Nephron progenitor cell (in vitro differentiated cells): Measurements from ENCODE around the gene RAP1GAP2.

Source experiments
- DNase-seq: peaks from one replicate; pipeline ENCODE4 v3.0.0; 2021
- H3K27ac Mint-ChIP-seq: 2 replicates; pipeline ENCODE4 v1.8.0; 2021; ENCODE audit warnings: mild to moderate bottlenecking, moderate library complexity, mixed read lengths
- H3K27me3 Mint-ChIP-seq: 2 replicates; pipeline ENCODE4 v1.8.0; 2021; ENCODE audit warnings: mild to moderate bottlenecking, low read depth, mixed read lengths; ENCODE audit not compliant: poor library complexity
- H3K36me3 Mint-ChIP-seq: 2 replicates; pipeline ENCODE4 v1.8.0; 2021; ENCODE audit warnings: low read depth, mixed read lengths
- H3K4me1 Mint-ChIP-seq: 2 replicates; pipeline ENCODE4 v1.8.0; 2021; ENCODE audit warnings: mixed read lengths
- H3K4me3 Mint-ChIP-seq: 2 replicates; pipeline ENCODE4 v1.8.0; 2021; ENCODE audit warnings: mild to moderate bottlenecking, moderate library complexity, mixed read lengths
- H3K9me3 Mint-ChIP-seq: 2 replicates; pipeline ENCODE4 v1.8.0; 2021; ENCODE audit warnings: mild to moderate bottlenecking, moderate library complexity, mixed read lengths
- CTCF ChIP-seq: fragments of 200-600 bp; sonication (generic); IDR thresholded peaks from 2 replicates; pipeline ENCODE4 v1.5.0; 2021; ENCODE audit warnings: antibody characterized with exemption

RAP1GAP2 gene

GRCh38 chr17:2974347-2974746, 178.1 kb downstream of the RAP1GAP2 start:
- no peak for TF ChIP-seq CTCF
- H3K27me3 Mint-ChIP-seq: peaks cover 5% of the 10 kb centered on the region
- no peaks in the 10 kb centered on the region for H3K4me1 Mint-ChIP-seq
- H3K27ac Mint-ChIP-seq: no peak overlapping the region
- DNase-seq: no peak
- H3K36me3 Mint-ChIP-seq: no peaks in the 10 kb centered on the region
- peaks cover 25% of the 10 kb centered on the region for H3K9me3 Mint-ChIP-seq
- no peak overlapping the region for H3K4me3 Mint-ChIP-seq

GRCh38 chr17:2975469-2975958, 179.3 kb downstream of the RAP1GAP2 start:
- Mint-ChIP-seq H3K27me3 (peaks cover 5% of the 10 kb centered on the region), H3K36me3 (no peaks in the 10 kb centered on the region), H3K4me3 (no peak overlapping the region), H3K27ac (no peak overlapping the region), H3K9me3 (peaks cover 25% of the 10 kb centered on the region), H3K4me1 (no peaks in the 10 kb centered on the region)
- no peak for TF ChIP-seq CTCF
- no peak for DNase-seq

- no peaks in the 10 kb centered on the region for H3K36me3 Mint-ChIP-seq
- H3K4me3 Mint-ChIP-seq: no peak overlapping the region
- peaks cover 25% of the 10 kb centered on the region for H3K9me3 Mint-ChIP-seq
- H3K4me1 Mint-ChIP-seq: no peaks in the 10 kb centered on the region
- H3K27ac Mint-ChIP-seq: no peak overlapping the region
- peaks cover 5% of the 10 kb centered on the region for H3K27me3 Mint-ChIP-seq
- no peak for DNase-seq
- no peak for TF ChIP-seq CTCF
These were observed 180.9 kb downstream of the RAP1GAP2 start for GRCh38 chr17:2977157-2977556.

- TF ChIP-seq CTCF: no peak
- no peak overlapping the region for H3K4me3 Mint-ChIP-seq
- peaks cover 5% of the 10 kb centered on the region for H3K27me3 Mint-ChIP-seq
- peaks cover 20% of the 10 kb centered on the region for H3K9me3 Mint-ChIP-seq
- no peak for DNase-seq
- peaks cover 9% of the 10 kb centered on the region for H3K4me1 Mint-ChIP-seq
- no peak overlapping the region for H3K27ac Mint-ChIP-seq
- H3K36me3 Mint-ChIP-seq: no peaks in the 10 kb centered on the region
These were observed 181.9 kb downstream of the RAP1GAP2 start for GRCh38 chr17:2978116-2978515.

GRCh38 chr17:2978991-2979390, 182.8 kb downstream of the RAP1GAP2 start:
- no peaks in the 10 kb centered on the region for H3K36me3 Mint-ChIP-seq
- H3K4me3 Mint-ChIP-seq: no peak overlapping the region
- no peak for DNase-seq
- no peak for TF ChIP-seq CTCF
- H3K9me3 Mint-ChIP-seq: peaks cover 13% of the 10 kb centered on the region
- peaks cover 17% of the 10 kb centered on the region for H3K4me1 Mint-ChIP-seq
- H3K27me3 Mint-ChIP-seq: peaks cover 5% of the 10 kb centered on the region
- no peak overlapping the region for H3K27ac Mint-ChIP-seq

GRCh38 chr17:2980211-2980903, 184.1 kb downstream of the RAP1GAP2 start:
- no peak overlapping the region for H3K4me3 Mint-ChIP-seq
- no peak for DNase-seq
- H3K9me3 Mint-ChIP-seq: peaks cover 6% of the 10 kb centered on the region
- H3K4me1 Mint-ChIP-seq: peaks cover 17% of the 10 kb centered on the region
- H3K27ac Mint-ChIP-seq: peak overlapping the region; percentile 85
- H3K27me3 Mint-ChIP-seq: peaks cover 5% of the 10 kb centered on the region
- no peak for TF ChIP-seq CTCF
- H3K36me3 Mint-ChIP-seq: no peaks in the 10 kb centered on the region
